MG63 (cell line): ENCODE results near the gene VPS50. TPM values are rescaled to one million over a fixed set of nuclear protein-coding genes. Genes with fewer than 3 reads are reported as not detected.

ENCODE experiments used
- total RNA-seq: library from RNA; depleted of rRNA; stranded (reverse); fragments of >200 nt; shearing (Covaris generic); gene quantifications from 2 replicates; pipeline ENCODE4 v1.2.3, GENCODE V29; 2014; ENCODE audit warnings: low replicate concordance; rRNA removed

Gene VPS50
- total RNA-seq, 1 experiment from 2014 or later, result 23.3 TPM

Other genes with a start within 250 kb of the VPS50 start
- 3.8 and 14.6 TPM in 2 replicates for gene SAMD9, start 114.4 kb upstream of the VPS50 start, total RNA-seq
- gene SAMD9L, start 84.0 kb upstream of the VPS50 start, total RNA-seq, result 3.8 and 28.8 TPM in 2 replicates
- gene HEPACAM2, start 5.9 kb upstream of the VPS50 start, total RNA-seq, result not detected in 2 replicates